Adrenal gland (tissue), 12 donors: ENCODE measurements around the gene AIMP2. TPM values are rescaled to one million over a fixed set of nuclear protein-coding genes. Genes with fewer than 3 reads are reported as not detected.

ENCODE experiments used
- DNase-seq, 7 donors: peaks; one replicate each; pipeline ENCODE4 v3.0.0-alpha.2; 2019 to 2020
- H3K27ac ChIP-seq, 5 donors: fragments of 200-600 bp; sonication (generic) in 4 of 5; 1 replicate in 3 of 5; 2 replicates in 2 of 5; pipeline versions ENCODE4 v1.5.1 to v1.8.0; 2016 to 2020; ENCODE audit warnings: mild to moderate bottlenecking in 1 of 5
- H3K27me3 ChIP-seq: fragments of 200-600 bp; 2 replicates; pipeline ENCODE4 v1.8.0; 2021
- H3K36me3 ChIP-seq, 2 donors: fragments of 200-600 bp; replicated peaks in 1 of 2; 1 replicate in 1 of 2; 2 replicates in 1 of 2; pipeline versions ENCODE4 v1.5.1 to v1.8.0; 2018 to 2022
- H3K4me1 ChIP-seq, 2 donors: fragments of 200-600 bp; replicated peaks in 1 of 2; 1 replicate in 1 of 2; 2 replicates in 1 of 2; pipeline versions ENCODE4 v1.5.1 to v1.8.0; 2018 to 2021
- H3K4me3 ChIP-seq, 4 donors: fragments of 200-600 bp; sonication (generic) in 3 of 4; one replicate each; pipeline ENCODE4 v1.5.1; 2016 to 2018
- H3K9me3 ChIP-seq, 3 donors: fragments of 200-600 bp; sonication (generic) in 1 of 3; replicated peaks in 1 of 3; 1 replicate in 2 of 3; 2 replicates in 1 of 3; pipeline versions ENCODE4 v1.5.1 to v1.8.0; 2016 to 2021
- POLR2A ChIP-seq, 2 donors: fragments of 450-650 bp; IDR thresholded peaks; one replicate each; pipeline ENCODE4 v1.6.1; 2017; ENCODE audit warnings: antibody characterized with exemption in 2 of 2, mild to moderate bottlenecking in 2 of 2, moderate library complexity in 1 of 2
- WGBS, 4 donors: extraction: QIAGEN DNeasy Blood & Tissue Kit in 2 of 4; methylation state at CpG; one replicate each; pipeline versions ENCODE4 v1.1.5 to v1.1.7; 2013 to 2017; 5-methylcytosine and 5-hydroxymethylcytosine counted together
- intact Hi-C, 2 donors: fragments of 100-400 bp; cut with DNase I; formaldehyde crosslinking; loops; one replicate each; pipeline versions ENCODE4 v1.14.1 to v1.15.0; 2022 to 2023
- polyA plus RNA-seq, 3 donors: library from polyadenylated mRNA; stranded (reverse); fragments of 200-250 nt in 2 of 3; fragments of 350-450 nt in 1 of 3; fragmentation: Illumina TruSeq in 1 of 3; extraction: RNeasy Lipid Tissue Mini Kit (QIAGEN cat#74804) in 1 of 3; gene quantifications; one replicate each; pipeline ENCODE4 v1.2.3, GENCODE V29; 2013 to 2014
- total RNA-seq, 9 donors: library from RNA; depleted of rRNA in 4 of 9; stranded (reverse); fragments of >200 nt in 4 of 9; fragments of 120-200 nt in 1 of 9; fragmentation: NEBNext Ultra II Directional in 1 of 9; extraction: Animal tissue kit (Norgen Biotek cat#: 25700) in 1 of 9; gene quantifications; one replicate each; pipeline versions ENCODE4 v1.1.0 to v1.2.4, GENCODE V29; 2013 to 2023
- TF ChIP-seq, protein P1 (sequence below), 6 experiments: fragments of 450-650 bp in 4 of 6; fragments of 200-600 bp in 2 of 6; sonication (generic) in 1 of 6; IDR thresholded peaks; 1 replicate in 5 of 6; 2 replicates in 1 of 6; pipeline versions ENCODE4 v1.5.1 to v1.8.0; 2016 to 2021; ENCODE audit warnings: antibody characterized with exemption in 6 of 6, mild to moderate bottlenecking in 2 of 6, moderate library complexity in 1 of 6
- donor health status: healthy with polysubstance abuse.
- donor health status: Bipolar disorder and iron deficiency.
- donor health status: DM: yes; HTN: yes; CAD: no.
- donor health status: DM: no; HTN: no; CAD: no.
- donor health status: DM: no; HTN: no; CAD: no.
- donor health status: DM: yes; HTN: yes; CAD: no.

Gene AIMP2
- total and polyA plus RNA-seq, 12 donors: 10.5 to 77.5 (median 43.9) TPM

- Histone ChIP-seq H3K4me3 (no peak overlapping the region), H3K4me1 (no peaks in the 10 kb centered on the region), H3K27ac (peak overlapping the region in 2 of 5 donors; percentile 70 to 86), H3K27me3 (no peaks in the 10 kb centered on the region), H3K36me3 (peaks cover 0 to 76% of the 10 kb centered on the region in 2 donors), H3K9me3 (no peaks in the 10 kb centered on the region)
- intact Hi-C loops: no loop called here
- no peak for TF ChIP-seq POLR2A (IDR thresholded peaks at IDR 0.05)
- TF ChIP-seq, protein P1, sequence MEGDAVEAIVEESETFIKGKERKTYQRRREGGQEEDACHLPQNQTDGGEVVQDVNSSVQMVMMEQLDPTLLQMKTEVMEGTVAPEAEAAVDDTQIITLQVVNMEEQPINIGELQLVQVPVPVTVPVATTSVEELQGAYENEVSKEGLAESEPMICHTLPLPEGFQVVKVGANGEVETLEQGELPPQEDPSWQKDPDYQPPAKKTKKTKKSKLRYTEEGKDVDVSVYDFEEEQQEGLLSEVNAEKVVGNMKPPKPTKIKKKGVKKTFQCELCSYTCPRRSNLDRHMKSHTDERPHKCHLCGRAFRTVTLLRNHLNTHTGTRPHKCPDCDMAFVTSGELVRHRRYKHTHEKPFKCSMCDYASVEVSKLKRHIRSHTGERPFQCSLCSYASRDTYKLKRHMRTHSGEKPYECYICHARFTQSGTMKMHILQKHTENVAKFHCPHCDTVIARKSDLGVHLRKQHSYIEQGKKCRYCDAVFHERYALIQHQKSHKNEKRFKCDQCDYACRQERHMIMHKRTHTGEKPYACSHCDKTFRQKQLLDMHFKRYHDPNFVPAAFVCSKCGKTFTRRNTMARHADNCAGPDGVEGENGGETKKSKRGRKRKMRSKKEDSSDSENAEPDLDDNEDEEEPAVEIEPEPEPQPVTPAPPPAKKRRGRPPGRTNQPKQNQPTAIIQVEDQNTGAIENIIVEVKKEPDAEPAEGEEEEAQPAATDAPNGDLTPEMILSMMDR (IDR thresholded peaks at IDR 0.05): no peak
- WGBS, 4 donors: 69 to 78% (median 72%) methylated on average over 8 to 12 of the region's 12 CpGs
- DNase-seq: no peak
These were observed 17.8 kb downstream of the AIMP2 start for GRCh38 chr7:6026820-6027311.

DNA sequence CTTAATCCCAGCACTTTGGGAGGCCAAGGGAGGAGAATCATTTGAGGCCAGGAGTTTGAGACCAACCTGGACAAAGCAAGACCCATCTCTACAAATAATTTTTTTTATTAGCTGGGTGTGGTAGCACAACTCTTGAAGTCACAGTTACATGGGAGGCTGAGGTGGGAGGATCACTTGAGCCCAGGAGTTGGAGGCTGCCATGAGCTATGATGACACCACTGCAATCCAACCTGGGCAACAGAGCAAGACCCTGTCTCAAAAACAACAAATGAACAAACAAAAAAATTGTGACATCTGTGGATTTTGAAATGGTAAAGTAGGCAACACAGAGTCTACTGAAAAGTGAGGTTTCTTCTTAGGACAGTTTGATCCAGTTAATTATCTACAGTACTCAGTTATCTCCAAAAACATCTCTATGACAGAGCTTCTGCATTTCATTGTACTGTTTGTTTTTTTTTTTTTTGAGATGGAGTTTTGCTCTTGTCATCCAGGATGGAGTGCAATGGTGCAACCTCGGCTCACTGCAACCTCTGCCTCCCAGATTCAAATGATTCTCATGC lies 18.8 kb downstream of the AIMP2 start:
- Histone ChIP-seq H3K36me3 (peaks cover 0 to 71% of the 10 kb centered on the region in 2 donors), H3K9me3 (no peaks in the 10 kb centered on the region), H3K27ac (peak overlapping the region in 1 of 5 donors; percentile 10), H3K27me3 (no peaks in the 10 kb centered on the region), H3K4me1 (no peaks in the 10 kb centered on the region), H3K4me3 (no peak overlapping the region)
- WGBS, 4 donors: 79 to 100% (median 93%) methylated on average over 1 of the region's 1 CpG
- no peak for TF ChIP-seq POLR2A (IDR thresholded peaks at IDR 0.05)
- TF ChIP-seq, protein P1 (IDR thresholded peaks at IDR 0.05): no peak
- peak in 1 of 7 donors; percentile 4 for DNase-seq
- intact Hi-C loops: no loop called here

GRCh38 chr7:6028563-6028962 lies 19.5 kb downstream of the AIMP2 start:
- TF ChIP-seq, protein P1 (IDR thresholded peaks at IDR 0.05): no peak
- no peak for TF ChIP-seq POLR2A (IDR thresholded peaks at IDR 0.05)
- Histone ChIP-seq H3K4me3 (no peak overlapping the region), H3K36me3 (peaks cover 0 to 69% of the 10 kb centered on the region in 2 donors), H3K27ac (no peak overlapping the region), H3K9me3 (no peaks in the 10 kb centered on the region), H3K4me1 (no peaks in the 10 kb centered on the region), H3K27me3 (no peaks in the 10 kb centered on the region)
- WGBS, 4 donors: 91 to 95% (median 92%) methylated on average over 5 of the region's 5 CpGs
- intact Hi-C loops: no loop called here
- no peak for DNase-seq

- WGBS, 4 donors: 72 to 91% (median 79%) methylated on average over 2 of the region's 2 CpGs
- no peak for DNase-seq
- intact Hi-C loops: no loop called here
These were observed 21.9 kb downstream of the AIMP2 start, which contains the start of gene ANKRD61 for GRCh38 chr7:6030988-6031387. Gene ANKRD61, plus strand, starts transcription at chr7:6031376. Its CDS starts 0 bp downstream, at chr7:6031376.

More at GRCh38 chr7:6030988-6031387, 21.9 kb downstream of the AIMP2 start, which contains the start of gene ANKRD61:
- H3K27ac ChIP-seq: no peak within 1 kb of the TSS
- H3K4me3 ChIP-seq: no peak within 1 kb of the TSS
- TF ChIP-seq, protein P1 (IDR thresholded peaks at IDR 0.05): no peak
- TF ChIP-seq POLR2A (IDR thresholded peaks at IDR 0.05): no peak
- peaks cover 0 to 67% of the 10 kb centered on the region in 2 donors for H3K36me3 ChIP-seq
- no peaks in the 10 kb centered on the region for H3K27me3 ChIP-seq
- H3K9me3 ChIP-seq: no peaks in the 10 kb centered on the region
- no peaks in the 10 kb centered on the region for H3K4me1 ChIP-seq
